Measurements from ENCODE around the gene DBR1. TPM values are rescaled to one million over a fixed set of nuclear protein-coding genes. Genes with fewer than 3 reads are reported as not detected.

DBR1 gene
- polyA plus RNA-seq, 3 donors, result 19.9 to 23.1 (median 21.4) TPM

GRCh38 chr3:138136201-138136600 is 38.5 kb downstream of the DBR1 start:
- no peak for DNase-seq (ENCODE audit: extremely low read depth in 1 of 11, low read depth in 9 of 11, low spot score in 4 of 11)

DNA sequence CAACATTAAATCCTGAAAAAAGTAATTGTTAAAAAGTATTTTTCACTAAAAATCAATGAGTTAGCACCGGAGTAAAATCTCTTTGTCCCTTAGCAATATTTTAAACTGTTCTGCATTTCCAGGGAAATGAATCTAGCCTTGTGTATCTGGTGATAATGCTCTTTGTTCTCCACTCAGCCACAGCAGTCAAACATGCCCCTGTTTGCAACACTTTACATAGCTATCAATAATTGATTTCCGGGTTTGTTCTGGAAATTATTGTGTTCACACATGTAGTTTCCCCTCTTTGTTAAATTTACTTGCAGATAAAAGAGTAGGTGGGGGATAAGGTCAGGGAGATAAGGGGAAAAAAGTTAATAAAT is 38.9 kb downstream of the DBR1 start:
- no peak for DNase-seq (ENCODE audit: extremely low read depth in 1 of 11, low read depth in 9 of 11, low spot score in 4 of 11)

DNA sequence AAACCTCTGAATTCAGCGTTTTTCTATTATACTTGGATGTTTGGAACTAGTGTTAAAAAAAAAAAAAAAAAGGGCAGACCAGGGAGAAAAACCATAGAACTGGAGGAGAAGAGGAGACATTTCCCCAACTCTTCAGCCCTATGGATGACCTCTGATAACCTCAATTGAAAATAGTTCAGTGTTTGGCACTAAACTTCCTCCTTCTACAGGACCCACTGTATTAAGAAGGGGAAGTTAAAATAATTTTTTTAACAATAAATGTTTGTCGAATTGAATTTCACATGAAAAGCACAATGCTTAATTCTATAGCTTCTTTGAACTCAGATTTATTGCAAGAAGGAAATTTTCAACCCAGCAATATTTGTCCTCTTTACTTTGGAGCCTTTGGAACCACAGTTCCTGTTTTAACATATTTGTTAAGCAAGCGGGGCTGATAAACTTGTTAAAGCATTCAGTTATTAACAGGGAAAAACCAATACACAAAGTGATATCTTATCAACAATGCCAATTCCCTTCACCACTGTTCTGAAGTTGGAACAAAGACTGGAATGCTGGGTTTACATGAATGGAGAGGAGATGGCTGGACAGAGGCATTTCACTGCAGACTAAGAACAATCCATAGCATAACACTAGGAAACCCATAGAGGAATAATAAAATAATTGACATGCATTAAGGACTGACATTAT is 39.4 kb downstream of the DBR1 start:
- no peak for DNase-seq (ENCODE audit: extremely low read depth in 1 of 11, low read depth in 9 of 11, low spot score in 4 of 11)

DNA sequence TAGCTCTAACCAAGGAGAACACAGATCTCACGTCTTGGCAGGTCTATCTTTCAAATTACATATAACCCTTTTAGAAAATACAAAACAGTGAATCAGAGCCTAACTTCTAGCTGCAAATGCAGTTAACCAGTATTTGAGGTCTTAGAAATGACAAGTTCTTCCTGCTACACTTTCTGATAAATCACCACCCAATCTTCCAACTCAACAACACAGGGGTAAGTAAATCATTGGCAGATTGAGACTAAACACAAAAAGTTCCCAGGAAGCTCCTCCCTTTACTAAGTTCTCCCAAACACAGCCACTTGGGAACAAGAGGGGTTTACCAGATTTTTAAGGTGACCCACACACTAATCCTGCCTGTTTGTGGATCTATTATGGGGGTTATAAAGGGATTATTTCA is 42.5 kb downstream of the DBR1 start, which contains the start of gene A4GNT:
Gene A4GNT (minus strand): TSS at position 152 of the 400 bp plus-strand sequence. CDS start 1,134 bp downstream, outside the sequence.
- no peak for DNase-seq (ENCODE audit: extremely low read depth in 1 of 11, low read depth in 9 of 11, low spot score in 4 of 11)

- no peak for DNase-seq (ENCODE audit: extremely low read depth in 1 of 11, low read depth in 9 of 11, low spot score in 4 of 11)
Measured at GRCh38 chr3:138127636-138128365, 46.9 kb downstream of the DBR1 start.

DNA sequence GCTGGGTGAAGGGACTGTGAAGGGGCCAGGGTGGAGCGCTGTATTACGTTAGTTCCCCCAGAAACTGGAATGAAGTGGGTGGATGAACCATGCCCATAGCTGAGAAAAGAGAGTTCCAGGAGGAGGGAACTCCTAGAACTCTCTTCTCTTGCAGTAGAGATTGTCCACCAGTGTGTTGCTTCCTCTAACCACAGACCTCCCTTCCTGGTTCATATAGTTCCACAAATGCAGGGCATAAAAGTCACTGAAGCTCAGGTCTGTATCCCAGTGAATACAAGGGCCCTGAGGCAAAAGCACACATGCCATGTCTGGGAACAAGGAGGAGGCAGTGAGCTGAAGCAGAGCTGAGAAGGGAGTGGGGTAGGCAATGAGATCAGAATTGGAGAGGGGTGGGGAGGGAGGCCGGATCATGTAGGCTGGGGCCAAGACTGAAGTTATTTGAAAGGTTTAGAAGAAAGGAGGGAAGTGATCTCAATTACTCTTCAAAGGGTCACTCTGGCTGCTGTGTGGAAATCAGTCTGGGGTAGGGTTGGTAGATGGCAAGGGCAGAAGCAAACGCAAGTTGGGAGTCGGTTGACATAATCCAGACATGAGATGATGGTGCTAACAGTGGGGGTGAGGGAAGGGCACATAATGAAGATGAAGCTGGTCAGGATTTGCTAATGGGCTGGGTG is 49.0 kb downstream of the DBR1 start:
- DNase-seq (ENCODE audit: extremely low read depth in 1 of 11, low read depth in 9 of 11, low spot score in 4 of 11), result peak in 4 of 11 donors; percentile 16 to 44 (median 32)

DNA sequence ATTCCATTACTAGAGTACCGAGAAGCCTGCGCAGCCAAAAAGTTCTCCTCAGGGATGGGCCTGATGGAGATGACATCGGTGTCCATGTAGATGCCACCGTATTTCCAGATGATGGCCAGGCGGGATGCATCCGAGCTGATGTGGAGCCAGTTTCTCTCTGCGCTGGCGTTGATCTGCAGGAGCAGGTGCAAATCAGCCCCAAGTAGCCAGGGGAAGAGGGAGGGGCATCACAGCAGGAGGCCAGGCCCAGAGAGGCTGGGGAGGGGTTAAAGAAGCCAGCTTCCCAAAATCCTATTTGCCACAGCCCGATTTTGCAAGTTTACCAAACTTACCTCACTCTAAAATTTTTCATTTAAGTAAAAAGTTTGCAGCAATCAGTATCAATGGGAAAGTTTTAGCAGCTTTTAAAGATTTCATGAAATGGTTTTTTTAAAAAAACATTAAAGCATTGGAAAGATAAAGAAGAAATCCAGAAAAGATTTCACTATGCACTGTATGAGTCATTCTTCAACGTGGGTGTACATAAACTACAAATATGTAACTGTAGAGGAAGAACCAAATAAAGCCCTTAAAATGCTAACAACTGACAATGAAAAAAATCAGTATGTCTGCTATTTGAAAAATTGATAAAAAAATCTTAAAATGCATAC is 49.9 kb downstream of the DBR1 start:
- no peak for DNase-seq (ENCODE audit: extremely low read depth in 1 of 11, low read depth in 9 of 11, low spot score in 4 of 11)

DNA sequence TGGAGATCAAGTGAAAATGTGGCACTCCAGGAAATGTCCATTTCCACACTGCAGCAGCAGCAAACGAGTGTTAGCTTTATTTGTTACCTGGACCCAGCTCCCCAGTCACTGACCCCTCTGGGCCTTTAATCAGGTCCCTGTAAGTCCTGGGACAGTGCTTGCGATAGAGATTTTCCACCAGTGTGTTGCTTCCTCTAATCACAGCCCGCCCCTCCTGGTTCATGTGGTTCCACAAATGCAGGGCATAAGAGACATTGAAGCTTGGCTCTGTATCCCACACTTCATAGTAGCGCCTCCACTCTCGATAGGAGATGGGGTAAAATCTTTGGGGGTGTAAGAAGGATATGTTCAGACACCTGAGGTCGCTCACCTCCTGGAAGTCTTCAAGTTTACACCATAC is 50.5 kb downstream of the DBR1 start:
- DNase-seq (ENCODE audit: extremely low read depth in 1 of 11, low read depth in 9 of 11, low spot score in 4 of 11), result no peak

DNA sequence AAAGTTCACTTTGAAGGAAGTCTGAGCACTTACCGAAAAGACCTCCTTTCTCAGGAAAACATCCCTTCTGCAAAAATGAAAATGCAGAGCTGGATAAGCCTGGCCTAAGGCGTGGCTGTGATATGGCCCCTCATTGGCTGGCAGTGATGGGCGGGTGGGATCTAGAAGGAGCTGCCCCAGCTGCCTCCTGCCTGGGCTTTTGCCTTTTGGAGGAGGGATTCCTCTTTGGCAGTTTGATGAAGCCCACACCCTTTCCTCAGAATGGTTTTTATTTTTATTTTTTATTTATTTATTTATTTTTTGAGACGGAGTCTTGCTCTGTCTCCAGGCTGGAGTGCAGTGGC is 55.3 kb downstream of the DBR1 start:
- DNase-seq (ENCODE audit: extremely low read depth in 1 of 11, low read depth in 9 of 11, low spot score in 4 of 11), result no peak

GRCh38 chr3:138118612-138119422 is 55.9 kb downstream of the DBR1 start:
- peak in 9 of 11 donors; percentile 33 to 72 (median 54) for DNase-seq (ENCODE audit: extremely low read depth in 1 of 11, low read depth in 9 of 11, low spot score in 4 of 11)

DNA sequence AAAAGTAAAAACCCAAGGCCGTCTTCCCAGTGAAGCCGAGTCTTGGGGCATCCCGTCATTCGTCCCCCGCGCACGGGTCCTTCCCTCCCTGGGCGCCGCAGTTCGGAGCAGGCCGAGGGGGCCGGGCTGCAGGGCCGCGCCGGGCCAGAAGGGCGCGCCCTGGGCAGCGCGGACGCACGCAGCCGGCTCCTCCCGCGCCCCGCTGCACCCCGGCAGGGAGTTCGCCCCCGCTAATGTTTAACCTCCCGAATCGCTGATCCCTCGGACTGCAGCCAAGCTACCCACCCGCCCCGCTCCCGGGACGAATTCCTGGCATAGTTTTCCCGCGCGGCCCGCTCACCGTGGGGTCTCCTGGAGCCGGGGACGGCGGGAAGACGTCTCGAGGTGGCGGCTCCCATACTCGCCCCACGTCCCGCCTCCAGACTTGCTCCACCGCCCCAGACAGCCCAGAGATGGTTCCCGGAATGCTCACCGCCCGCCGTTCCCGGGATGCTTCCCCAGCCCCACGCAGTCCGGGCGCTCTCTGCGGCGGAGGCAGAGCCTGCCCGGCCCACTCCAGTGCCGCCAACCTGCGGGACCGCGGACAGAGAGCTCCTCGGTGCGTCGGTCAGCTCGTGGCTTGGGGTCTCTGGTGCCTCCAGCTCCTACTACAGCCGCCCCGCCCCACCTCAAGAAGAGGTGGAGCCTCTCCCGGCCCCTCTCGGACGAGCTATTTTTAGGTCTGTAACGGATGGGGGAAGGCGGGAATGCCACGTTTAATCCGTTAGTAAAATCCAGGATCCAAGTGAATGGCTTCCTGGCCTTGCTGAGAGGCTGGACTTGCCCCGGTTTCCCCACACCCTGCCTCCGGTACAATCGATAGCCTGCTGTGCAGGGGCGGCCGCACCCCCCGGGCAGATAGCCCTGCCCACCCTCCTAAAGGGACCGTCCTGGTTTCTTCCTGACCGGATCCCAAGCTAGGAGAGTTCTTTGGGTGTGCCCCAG is 59.4 kb downstream of the DBR1 start, which contains the start of gene DZIP1L:
Gene DZIP1L (minus strand): TSS at position 621 of the 984 bp plus-strand sequence. CDS start 11,637 bp downstream, outside the sequence.
- DNase-seq (ENCODE audit: extremely low read depth in 1 of 11, low read depth in 9 of 11, low spot score in 4 of 11), result peak; percentile 24 to 71 (median 62)

DNA sequence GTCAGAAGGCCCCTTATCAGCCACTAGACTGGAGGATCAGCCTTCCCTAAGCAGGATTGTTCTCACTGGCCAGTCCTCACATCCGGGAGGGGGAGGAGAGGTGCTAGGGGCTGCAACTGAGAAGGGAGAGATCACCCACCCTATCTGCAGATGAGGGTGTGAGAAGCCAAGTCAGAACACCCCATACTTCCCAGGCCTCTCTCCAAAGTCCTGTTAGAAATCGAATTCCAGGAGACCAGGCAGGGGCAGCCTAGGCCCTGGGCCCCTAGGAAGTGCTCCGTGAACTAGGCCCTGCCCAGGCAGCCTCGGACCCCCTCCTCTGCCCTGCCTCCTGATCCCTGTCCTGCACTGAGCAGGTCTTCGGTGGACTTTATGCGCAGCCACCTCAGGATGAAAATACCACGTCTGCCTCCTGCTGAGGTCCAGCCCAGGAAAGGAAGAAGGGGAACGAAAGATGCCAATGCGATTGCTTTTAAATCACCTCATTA is 60.2 kb downstream of the DBR1 start:
- peak in 4 of 11 donors; percentile 10 to 23 (median 12) for DNase-seq (ENCODE audit: extremely low read depth in 1 of 11, low read depth in 9 of 11, low spot score in 4 of 11)

- peak in 10 of 11 donors; percentile 47 to 88 (median 62) for DNase-seq (ENCODE audit: extremely low read depth in 1 of 11, low read depth in 9 of 11, low spot score in 4 of 11)
Measured at GRCh38 chr3:138113326-138113725, 61.4 kb downstream of the DBR1 start.

DNA sequence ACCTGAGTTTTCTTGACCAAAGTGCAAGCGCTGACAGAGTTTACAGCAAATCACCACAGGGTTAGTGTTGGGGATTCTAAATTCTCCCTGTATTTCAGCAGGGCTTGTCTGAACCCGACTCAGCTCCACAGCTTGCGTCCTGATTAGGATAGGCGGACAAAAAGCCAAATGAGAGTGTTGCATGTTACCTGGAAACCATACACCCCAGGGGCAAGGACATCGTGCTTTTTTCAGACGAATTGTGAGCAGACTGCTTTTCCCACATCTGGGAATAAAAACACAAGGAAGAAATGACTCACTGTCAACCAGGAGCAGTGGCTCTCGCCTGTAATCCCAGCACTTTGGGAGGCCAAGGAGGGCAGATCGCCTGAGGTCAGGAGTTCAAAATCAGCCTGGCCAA is 62.4 kb downstream of the DBR1 start:
- DNase-seq (ENCODE audit: extremely low read depth in 1 of 11, low read depth in 9 of 11, low spot score in 4 of 11), result no peak

Data from renal cortex interstitium (tissue), 11 donors.